K562 (cell line): Measurements from ENCODE around the gene FGF14. TPM values are rescaled to one million over a fixed set of nuclear protein-coding genes. Genes with fewer than 3 reads are reported as not detected.

Experiments
- ATAC-seq: fragments of 200-7000 bp; cut with Tn5 transposase; 3 replicates; pipeline ENCODE4 v1.9.1; 2020; ENCODE audit warnings: moderate library complexity
- BruUV-seq: library from RNA; stranded (reverse); fragments of 400-500 nt; replicated peaks from 2 replicates; lab custom pipeline; 2021; lab: Mats Ljungman, UMichigan
- CTCF ChIA-PET: fragments of 300-600 bp; formaldehyde crosslinking; extraction: SDS; loops from one replicate; lab custom pipeline; 2021; ENCODE audit warnings: low intra/inter-chr PET ratio; lab: Yijun Ruan, JAX
- POLR2A ChIA-PET: fragments of 300-600, 350-650 bp; sonication (Branson Sonifier 250); formaldehyde crosslinking; extraction: SDS; loops from one replicate; lab custom pipeline; 2021; ENCODE audit warnings: antibody characterized with exemption, inconsistent platforms; lab: Yijun Ruan, JAX
- DNase-seq, 4 experiments: peaks; one replicate each; pipeline versions ENCODE4 v3.0.0 to v3.0.0-alpha.2; 2011 to 2018; ENCODE audit warnings: low spot score in 3 of 4, mixed read lengths in 3 of 4; ENCODE audit errors: extremely low read depth in 1 of 4
- FAIRE-seq: peaks from 2 replicates; lab custom pipeline; 2011; peaks lifted over from hg19 to GRCh38; lab: Jason Lieb, UNC
- H2AFZ ChIP-seq: 2 replicates; pipeline ENCODE4 v1.6.0; 2011; ENCODE audit warnings: low read depth, low read length, control low read depth, inconsistent platforms
- H3K27ac ChIP-seq: fragments of 200-600 bp; 3 replicates; pipeline ENCODE4 v1.8.0; 2011; ENCODE audit warnings: low read depth, mild to moderate bottlenecking, control low read depth, inconsistent platforms, low read length, moderate library complexity, mixed read lengths; ENCODE audit errors: extremely low read depth
- H3K27me3 ChIP-seq, 2 experiments: fragments of 300-600 bp in 1 of 2; 2 replicates in 1 of 2; 3 replicates in 1 of 2; pipeline versions ENCODE4 v1.6.0 to v1.8.0; 2011; ENCODE audit warnings: inconsistent platforms in 2 of 2, low read length in 2 of 2, mild to moderate bottlenecking in 1 of 2, mixed read lengths in 1 of 2, moderate library complexity in 1 of 2; ENCODE audit not compliant: control insufficient read depth in 2 of 2, insufficient read depth in 2 of 2
- H3K36me3 ChIP-seq: fragments of 300-600 bp; 3 replicates; pipeline ENCODE4 v1.8.0; 2011; ENCODE audit warnings: mild to moderate bottlenecking, low read length, inconsistent platforms; ENCODE audit not compliant: control insufficient read depth, insufficient read depth
- H3K4me1 ChIP-seq, 2 experiments: fragments of 200-600 bp in 1 of 2; replicated peaks in 1 of 2; 2 replicates in 1 of 2; 3 replicates in 1 of 2; pipeline versions ENCODE4 v1.5.1 to v1.8.0; 2011; ENCODE audit warnings: inconsistent platforms in 2 of 2, low read length in 2 of 2, mild to moderate bottlenecking in 1 of 2, mixed read lengths in 1 of 2, moderate library complexity in 1 of 2; ENCODE audit not compliant: control insufficient read depth in 2 of 2, insufficient read depth in 2 of 2
- H3K4me2 ChIP-seq: 2 replicates; pipeline ENCODE4 v1.6.1; 2011; ENCODE audit warnings: low read length, control low read depth, inconsistent platforms, mixed read lengths; ENCODE audit not compliant: insufficient read depth
- H3K4me3 ChIP-seq: fragments of 200-600 bp; sonication (generic), shearing (Covaris generic); 2 replicates; pipeline ENCODE4 v1.5.1; 2016; ENCODE audit warnings: control low read depth, inconsistent platforms
- H3K79me2 ChIP-seq: fragments of 200-600 bp; 3 replicates; pipeline ENCODE4 v1.8.0; 2011; ENCODE audit warnings: low read length, inconsistent platforms; ENCODE audit not compliant: control insufficient read depth, insufficient read depth
- H3K9ac ChIP-seq, 2 experiments: 2 replicates each; pipeline versions ENCODE4 v1.6.0 to v1.6.1; 2011; ENCODE audit warnings: low read depth in 2 of 2, low read length in 2 of 2, control low read depth in 1 of 2, inconsistent platforms in 1 of 2, mild to moderate bottlenecking in 1 of 2, mixed read lengths in 1 of 2; ENCODE audit not compliant: insufficient read depth in 1 of 2
- H3K9me1 ChIP-seq: one replicate; pipeline ENCODE4 v1.6.0; 2011; ENCODE audit warnings: inconsistent platforms, mild to moderate bottlenecking, low read length, moderate library complexity; ENCODE audit not compliant: control insufficient read depth, insufficient read depth
- H3K9me3 ChIP-seq: replicated peaks from 2 replicates; pipeline ENCODE4 v1.5.1; 2011; ENCODE audit warnings: low read depth, low read length, inconsistent platforms; ENCODE audit not compliant: control insufficient read depth, insufficient read depth
- H4K20me1 ChIP-seq: replicated peaks from 2 replicates; pipeline ENCODE4 v1.6.1; 2011; ENCODE audit warnings: low read length, inconsistent platforms, mixed read lengths; ENCODE audit not compliant: control insufficient read depth, insufficient read depth
- ARHGAP35 ChIP-seq: fragments of 450-650 bp; IDR thresholded peaks from 2 replicates; pipeline ENCODE4 v1.6.1; 2018; ENCODE audit not compliant: partially characterized antibody
- ARID2 ChIP-seq: fragments of 450-650 bp; IDR thresholded peaks from 2 replicates; pipeline ENCODE4 v1.6.1; 2017; ENCODE audit warnings: antibody characterized with exemption, mild to moderate bottlenecking
- CTBP1 ChIP-seq: fragments of 450-650 bp; IDR thresholded peaks from 2 replicates; pipeline ENCODE4 v1.6.1; 2016; ENCODE audit warnings: borderline replicate concordance
- FOS ChIP-seq: IDR thresholded peaks from 3 replicates; pipeline ENCODE4 v1.6.1; 2011; ENCODE audit not compliant: insufficient read length; ENCODE audit errors: extremely low read depth
- GTF2E2 ChIP-seq: fragments of 200-800 bp; sonication (Bioruptor generic); IDR thresholded peaks from 2 replicates; pipeline ENCODE4 v1.6.1; 2016; ENCODE audit warnings: missing genetic modification characterization, missing compliant biosample characterization
- GTF2F1 ChIP-seq: IDR thresholded peaks from 2 replicates; pipeline ENCODE4 v1.6.1; 2011; ENCODE audit warnings: low read depth, low read length, improper control_type of control experiment
- NFE2 ChIP-seq: IDR thresholded peaks from 2 replicates; pipeline ENCODE4 v1.6.1; 2014; ENCODE audit warnings: antibody characterized with exemption, low read depth
- PCBP1 ChIP-seq: fragments of 200-400 bp; formaldehyde crosslinking; IDR thresholded peaks from 2 replicates; pipeline ENCODE4 v1.6.1; 2018; ENCODE audit warnings: mild to moderate bottlenecking, low read depth, low read length; ENCODE audit not compliant: poor library complexity, severe bottlenecking
- POLR3A ChIP-seq: IDR thresholded peaks from 2 replicates; pipeline ENCODE4 v1.6.1; 2011; ENCODE audit warnings: borderline replicate concordance, mild to moderate bottlenecking, moderate library complexity; ENCODE audit not compliant: insufficient read length, insufficient read depth; ENCODE audit errors: extremely low read depth
- SUPT5H ChIP-seq: fragments of 450-650 bp; IDR thresholded peaks from 2 replicates; pipeline ENCODE4 v1.6.1; 2016
- XRCC3 ChIP-seq: fragments of 450-650 bp; IDR thresholded peaks from 2 replicates; pipeline ENCODE4 v1.6.1; 2017; ENCODE audit warnings: mild to moderate bottlenecking, moderate library complexity
- WGBS: fragments of 100-300 bp; shearing (Covaris generic); methylation state at CpG from one replicate; pipeline ENCODE4 v1.1.6; 2016; ENCODE audit warnings: low coverage, mixed read lengths; ENCODE audit not compliant: insufficient coverage; ENCODE audit errors: missing lambda C conversion rate; 5-methylcytosine and 5-hydroxymethylcytosine counted together
- in situ Hi-C: fragments of 300-500 bp; cut with MboI; formaldehyde crosslinking; loops from 4 replicates; pipeline ENCODE4 v1.15.0; 2018; ENCODE audit warnings: inconsistent platforms, mixed read lengths
- intact Hi-C: fragments of 100-400 bp; cut with micrococcal nuclease; formaldehyde crosslinking; loops from 2 replicates; pipeline ENCODE4 v1.14.2; 2022
- polyA plus RNA-seq, 8 experiments: library from polyadenylated mRNA; depleted of rRNA in 4 of 8; stranded (reverse) in 5 of 8; unstranded in 3 of 8; fragments of >200 nt; fragmentation: Nextera tagmentation in 2 of 8; fragmentation: Illumina TruSeq in 1 of 8; extraction: Ambion mirVana in 2 of 8; extraction: Trizol in 1 of 8; gene quantifications; 2 replicates each; pipeline versions ENCODE4 v1.2.1 to v1.2.3, GENCODE V29; 2011 to 2014; ENCODE audit warnings: inconsistent platforms in 1 of 8, missing spikeins in 1 of 8
- total RNA-seq, 7 experiments: library from RNA; depleted of rRNA in 6 of 7; stranded (reverse); fragments of >200 nt in 6 of 7; fragmentation: Illumina TruSeq in 2 of 7; extraction: Trizol in 2 of 7; gene quantifications; 2 replicates each; pipeline versions ENCODE4 v1.2.1 to v1.2.3, GENCODE V29; 2011 to 2021; ENCODE audit warnings: low replicate concordance in 1 of 7
- TF ChIP-seq, protein P1 (sequence below): fragments of 200-800 bp; sonication (Bioruptor generic); IDR thresholded peaks from 2 replicates; pipeline ENCODE4 v1.6.1; 2016; ENCODE audit warnings: missing genetic modification characterization, missing compliant biosample characterization
- TF ChIP-seq, protein P2 (sequence below): fragments of 150-350 bp; IDR thresholded peaks from 2 replicates; pipeline ENCODE4 v1.6.1; 2014; ENCODE audit warnings: low read depth, mild to moderate bottlenecking, low read length, borderline replicate concordance
- TF ChIP-seq, protein P3 (sequence below): fragments of 450-650 bp; formaldehyde crosslinking; IDR thresholded peaks from 2 replicates; pipeline ENCODE4 v1.4.0; 2020; ENCODE audit warnings: mild to moderate bottlenecking, moderate library complexity

The FGF14 gene
- total and polyA plus RNA-seq, 9 of the 15 experiments (the other 6 are each of a cell fraction or from before 2014, with no cell fraction given) = not detected

DNA sequence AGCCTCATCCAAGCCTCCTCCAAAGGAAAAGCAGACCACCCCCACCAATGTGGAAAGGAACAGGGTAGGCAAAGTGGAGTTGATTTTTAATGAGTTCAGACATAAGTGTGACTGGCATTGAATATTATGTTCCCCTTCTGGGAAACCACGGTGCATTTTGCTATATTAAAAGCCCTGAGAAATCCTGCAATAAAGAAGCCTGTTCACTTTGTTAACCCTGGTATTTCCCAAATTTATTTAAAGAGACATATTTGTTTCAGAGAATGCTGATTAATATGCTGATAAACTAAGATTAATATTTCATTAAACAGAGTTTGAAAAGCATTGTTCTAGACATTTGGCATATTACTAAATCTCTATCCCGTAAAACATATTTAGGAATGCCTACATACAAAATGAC, 151.4 kb downstream of the FGF14 start:
- Histone ChIP-seq H3K27me3 (no peaks in the 10 kb centered on the region), H4K20me1 (no peaks in the 10 kb centered on the region), H3K4me2 (no peak overlapping the region), H2AFZ (no peak overlapping the region), H3K27ac (no peak overlapping the region), H3K9me3 (no peaks in the 10 kb centered on the region), H3K9me1 (no peaks in the 10 kb centered on the region), H3K36me3 (no peaks in the 10 kb centered on the region), H3K79me2 (no peaks in the 10 kb centered on the region), H3K4me1 (no peaks in the 10 kb centered on the region), H3K9ac (no peak overlapping the region), H3K4me3 (no peak overlapping the region)
- DNase-seq = no peak
- BruUV-seq = no TSS peak
- no peak for FAIRE-seq
- CTCF ChIA-PET = no interaction called here
- WGBS = 0% methylated on average over 2 of the region's 2 CpGs
- in situ Hi-C loops (no loop called here), intact Hi-C loops (no loop called here)
- no peak for ATAC-seq
- POLR2A ChIA-PET = no interaction called here
- TF ChIP-seq SUPT5H = no peak
- TF ChIP-seq, protein P1, sequence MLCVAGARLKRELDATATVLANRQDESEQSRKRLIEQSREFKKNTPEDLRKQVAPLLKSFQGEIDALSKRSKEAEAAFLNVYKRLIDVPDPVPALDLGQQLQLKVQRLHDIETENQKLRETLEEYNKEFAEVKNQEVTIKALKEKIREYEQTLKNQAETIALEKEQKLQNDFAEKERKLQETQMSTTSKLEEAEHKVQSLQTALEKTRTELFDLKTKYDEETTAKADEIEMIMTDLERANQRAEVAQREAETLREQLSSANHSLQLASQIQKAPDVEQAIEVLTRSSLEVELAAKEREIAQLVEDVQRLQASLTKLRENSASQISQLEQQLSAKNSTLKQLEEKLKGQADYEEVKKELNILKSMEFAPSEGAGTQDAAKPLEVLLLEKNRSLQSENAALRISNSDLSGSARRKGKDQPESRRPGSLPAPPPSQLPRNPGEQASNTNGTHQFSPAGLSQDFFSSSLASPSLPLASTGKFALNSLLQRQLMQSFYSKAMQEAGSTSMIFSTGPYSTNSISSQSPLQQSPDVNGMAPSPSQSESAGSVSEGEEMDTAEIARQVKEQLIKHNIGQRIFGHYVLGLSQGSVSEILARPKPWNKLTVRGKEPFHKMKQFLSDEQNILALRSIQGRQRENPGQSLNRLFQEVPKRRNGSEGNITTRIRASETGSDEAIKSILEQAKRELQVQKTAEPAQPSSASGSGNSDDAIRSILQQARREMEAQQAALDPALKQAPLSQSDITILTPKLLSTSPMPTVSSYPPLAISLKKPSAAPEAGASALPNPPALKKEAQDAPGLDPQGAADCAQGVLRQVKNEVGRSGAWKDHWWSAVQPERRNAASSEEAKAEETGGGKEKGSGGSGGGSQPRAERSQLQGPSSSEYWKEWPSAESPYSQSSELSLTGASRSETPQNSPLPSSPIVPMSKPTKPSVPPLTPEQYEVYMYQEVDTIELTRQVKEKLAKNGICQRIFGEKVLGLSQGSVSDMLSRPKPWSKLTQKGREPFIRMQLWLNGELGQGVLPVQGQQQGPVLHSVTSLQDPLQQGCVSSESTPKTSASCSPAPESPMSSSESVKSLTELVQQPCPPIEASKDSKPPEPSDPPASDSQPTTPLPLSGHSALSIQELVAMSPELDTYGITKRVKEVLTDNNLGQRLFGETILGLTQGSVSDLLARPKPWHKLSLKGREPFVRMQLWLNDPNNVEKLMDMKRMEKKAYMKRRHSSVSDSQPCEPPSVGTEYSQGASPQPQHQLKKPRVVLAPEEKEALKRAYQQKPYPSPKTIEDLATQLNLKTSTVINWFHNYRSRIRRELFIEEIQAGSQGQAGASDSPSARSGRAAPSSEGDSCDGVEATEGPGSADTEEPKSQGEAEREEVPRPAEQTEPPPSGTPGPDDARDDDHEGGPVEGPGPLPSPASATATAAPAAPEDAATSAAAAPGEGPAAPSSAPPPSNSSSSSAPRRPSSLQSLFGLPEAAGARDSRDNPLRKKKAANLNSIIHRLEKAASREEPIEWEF (CRISPR knock-in tag) = no peak
- no peak for TF ChIP-seq PCBP1
- TF ChIP-seq GTF2F1 = no peak
- TF ChIP-seq, protein P2, sequence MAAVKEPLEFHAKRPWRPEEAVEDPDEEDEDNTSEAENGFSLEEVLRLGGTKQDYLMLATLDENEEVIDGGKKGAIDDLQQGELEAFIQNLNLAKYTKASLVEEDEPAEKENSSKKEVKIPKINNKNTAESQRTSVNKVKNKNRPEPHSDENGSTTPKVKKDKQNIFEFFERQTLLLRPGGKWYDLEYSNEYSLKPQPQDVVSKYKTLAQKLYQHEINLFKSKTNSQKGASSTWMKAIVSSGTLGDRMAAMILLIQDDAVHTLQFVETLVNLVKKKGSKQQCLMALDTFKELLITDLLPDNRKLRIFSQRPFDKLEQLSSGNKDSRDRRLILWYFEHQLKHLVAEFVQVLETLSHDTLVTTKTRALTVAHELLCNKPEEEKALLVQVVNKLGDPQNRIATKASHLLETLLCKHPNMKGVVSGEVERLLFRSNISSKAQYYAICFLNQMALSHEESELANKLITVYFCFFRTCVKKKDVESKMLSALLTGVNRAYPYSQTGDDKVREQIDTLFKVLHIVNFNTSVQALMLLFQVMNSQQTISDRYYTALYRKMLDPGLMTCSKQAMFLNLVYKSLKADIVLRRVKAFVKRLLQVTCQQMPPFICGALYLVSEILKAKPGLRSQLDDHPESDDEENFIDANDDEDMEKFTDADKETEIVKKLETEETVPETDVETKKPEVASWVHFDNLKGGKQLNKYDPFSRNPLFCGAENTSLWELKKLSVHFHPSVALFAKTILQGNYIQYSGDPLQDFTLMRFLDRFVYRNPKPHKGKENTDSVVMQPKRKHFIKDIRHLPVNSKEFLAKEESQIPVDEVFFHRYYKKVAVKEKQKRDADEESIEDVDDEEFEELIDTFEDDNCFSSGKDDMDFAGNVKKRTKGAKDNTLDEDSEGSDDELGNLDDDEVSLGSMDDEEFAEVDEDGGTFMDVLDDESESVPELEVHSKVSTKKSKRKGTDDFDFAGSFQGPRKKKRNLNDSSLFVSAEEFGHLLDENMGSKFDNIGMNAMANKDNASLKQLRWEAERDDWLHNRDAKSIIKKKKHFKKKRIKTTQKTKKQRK = no peak
- no peak for TF ChIP-seq CTBP1
- no peak for TF ChIP-seq XRCC3
- TF ChIP-seq ARHGAP35 = no peak
- TF ChIP-seq NFE2 = no peak
- no peak for TF ChIP-seq GTF2E2 (tag)
- TF ChIP-seq ARID2 = no peak
- no peak for TF ChIP-seq POLR3A
- no peak for TF ChIP-seq FOS
- TF ChIP-seq, protein P3, sequence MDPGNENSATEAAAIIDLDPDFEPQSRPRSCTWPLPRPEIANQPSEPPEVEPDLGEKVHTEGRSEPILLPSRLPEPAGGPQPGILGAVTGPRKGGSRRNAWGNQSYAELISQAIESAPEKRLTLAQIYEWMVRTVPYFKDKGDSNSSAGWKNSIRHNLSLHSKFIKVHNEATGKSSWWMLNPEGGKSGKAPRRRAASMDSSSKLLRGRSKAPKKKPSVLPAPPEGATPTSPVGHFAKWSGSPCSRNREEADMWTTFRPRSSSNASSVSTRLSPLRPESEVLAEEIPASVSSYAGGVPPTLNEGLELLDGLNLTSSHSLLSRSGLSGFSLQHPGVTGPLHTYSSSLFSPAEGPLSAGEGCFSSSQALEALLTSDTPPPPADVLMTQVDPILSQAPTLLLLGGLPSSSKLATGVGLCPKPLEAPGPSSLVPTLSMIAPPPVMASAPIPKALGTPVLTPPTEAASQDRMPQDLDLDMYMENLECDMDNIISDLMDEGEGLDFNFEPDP = no peak
